CD4-positive, alpha-beta T cell treated with Interferon gamma for 1 hour (primary cell): Measurements from ENCODE around the gene CCT4.
A peak's percentile ranks its signal among the peaks of the same experiment; 100 is the strongest.
"Not testable (repeated sequence)": the region's sequence is repeated elsewhere in the genome, so short reads cannot be mapped to it uniquely, and the experiment has no call there.

Experiments used
- DNase-seq: peaks from one replicate; pipeline ENCODE4 v3.0.0-alpha.2; 2020

The CCT4 gene

GRCh38 chr2:61888267-61889055, at the start of gene CCT4:
CCT4 (minus strand) TSS chr2:61888656; CDS start chr2:61888507, 149 bp downstream.
- peak; percentile 86 for DNase-seq

GRCh38 chr2:61937886-61938285, 49.4 kb upstream of the CCT4 start:
- no peak for DNase-seq

- no peak for DNase-seq
Measured at GRCh38 chr2:61937098-61937497, 48.6 kb upstream of the CCT4 start.

- DNase-seq = no peak
Measured at GRCh38 chr2:61928826-61929461, 40.5 kb upstream of the CCT4 start.

GRCh38 chr2:61926531-61927477, 38.3 kb upstream of the CCT4 start:
- DNase-seq = no peak

GRCh38 chr2:61924895-61925663, 36.6 kb upstream of the CCT4 start:
- DNase-seq = no peak

GRCh38 chr2:61922714-61923113, 34.3 kb upstream of the CCT4 start:
- no peak for DNase-seq

- no peak for DNase-seq
Measured at GRCh38 chr2:61920548-61920947, 32.1 kb upstream of the CCT4 start.

- DNase-seq = not testable (repeated sequence)
Measured at GRCh38 chr2:61914794-61915193, 26.3 kb upstream of the CCT4 start.

GRCh38 chr2:61911510-61911909, 23.1 kb upstream of the CCT4 start:
- no peak for DNase-seq

GRCh38 chr2:61910603-61911002, 22.1 kb upstream of the CCT4 start:
- no peak for DNase-seq

GRCh38 chr2:61909116-61909515, 20.7 kb upstream of the CCT4 start:
- DNase-seq = no peak

GRCh38 chr2:61906186-61906470, 17.7 kb upstream of the CCT4 start:
- no peak for DNase-seq

GRCh38 chr2:61905372-61906185, 17.1 kb upstream of the CCT4 start, which contains the start of gene COMMD1:
COMMD1 (plus strand) TSS chr2:61905674; CDS start chr2:61905679, 5 bp downstream.
- DNase-seq = peak; percentile 77

- DNase-seq = no peak
Measured at GRCh38 chr2:61900281-61900680, 11.8 kb upstream of the CCT4 start.

GRCh38 chr2:61898810-61899209, 10.4 kb upstream of the CCT4 start:
- no peak for DNase-seq

- DNase-seq = no peak
Measured at GRCh38 chr2:61887717-61888266, 664 bp downstream of the CCT4 start.

GRCh38 chr2:61885896-61886603, 2.4 kb downstream of the CCT4 start:
- no peak for DNase-seq

- DNase-seq = no peak
Measured at GRCh38 chr2:61882850-61883249, 5.6 kb downstream of the CCT4 start.

- DNase-seq = not testable (repeated sequence)
Measured at GRCh38 chr2:61879351-61879750, 9.1 kb downstream of the CCT4 start.

GRCh38 chr2:61878761-61879160, 9.7 kb downstream of the CCT4 start:
- DNase-seq = no peak
